22Rv1 (cell line): ENCODE measurements around the gene SH2B3.
A peak's percentile ranks its signal among the peaks of the same experiment; 100 is the strongest.
"Not testable (repeated sequence)": the region's sequence is repeated elsewhere in the genome, so short reads cannot be mapped to it uniquely, and the experiment has no call there.

Source experiments
- H3K27ac ChIP-seq: fragments of 450-650 bp; 2 replicates; pipeline ENCODE4 v1.5.1; 2017
- CTCF ChIP-seq: fragments of 450-650 bp; IDR thresholded peaks from 2 replicates; pipeline ENCODE4 v1.5.1; 2017; ENCODE audit warnings: mild to moderate bottlenecking
- ZFX ChIP-seq: fragments of 450-650 bp; IDR thresholded peaks from 2 replicates; pipeline ENCODE4 v1.6.1; 2017; ENCODE audit warnings: antibody characterized with exemption, borderline replicate concordance

The SH2B3 gene

GRCh38 chr12:111396726-111397445 is 8.8 kb upstream of the SH2B3 start:
- H3K27ac ChIP-seq, result no peak overlapping the region

GRCh38 chr12:111398530-111398929 is 7.2 kb upstream of the SH2B3 start:
- TF ChIP-seq CTCF, result no peak
- no peak for TF ChIP-seq ZFX
- no peak overlapping the region for H3K27ac ChIP-seq

More at GRCh38 chr12:111396726-111397445, 8.8 kb upstream of the SH2B3 start:
- TF ChIP-seq ZFX (no peak), CTCF (peak; percentile 100)

GRCh38 chr12:111399741-111400404 is 5.8 kb upstream of the SH2B3 start:
- not testable (repeated sequence) for H3K27ac ChIP-seq

- no peak overlapping the region for H3K27ac ChIP-seq
- TF ChIP-seq CTCF (no peak), ZFX (no peak)
These were observed 4.5 kb upstream of the SH2B3 start for GRCh38 chr12:111401167-111401605.

GRCh38 chr12:111402490-111402824 is 3.3 kb upstream of the SH2B3 start:
- H3K27ac ChIP-seq, result not testable (repeated sequence)

GRCh38 chr12:111404362-111405148 is 1.2 kb upstream of the SH2B3 start:
- TF ChIP-seq ZFX (no peak), CTCF (no peak)
- H3K27ac ChIP-seq, result no peak overlapping the region

- TF ChIP-seq CTCF (peak; percentile 86), ZFX (no peak)
- no peak overlapping the region for H3K27ac ChIP-seq
These were observed 419 bp upstream of the SH2B3 start for GRCh38 chr12:111405149-111405858.
